HG02588 (cell line): Measurements from ENCODE around the gene SERPINB1.
"Not testable (repeated sequence)": the region's sequence is repeated elsewhere in the genome, so short reads cannot be mapped to it uniquely, and the experiment has no call there.

Experiments used
- ATAC-seq: cut with Tn5 transposase; IDR thresholded peaks from one replicate; pipeline ENCODE4 v1.9.1; 2021; ENCODE audit warnings: mild to moderate bottlenecking, moderate library complexity; ENCODE audit not compliant: unreplicated experiment

SERPINB1 gene

GRCh38 chr6:2819115-2819514 is 22.5 kb downstream of the SERPINB1 start:
- no peak for ATAC-seq

- ATAC-seq: no peak
These were observed 23.1 kb downstream of the SERPINB1 start for GRCh38 chr6:2818593-2818992.

- ATAC-seq: no peak
These were observed 23.7 kb downstream of the SERPINB1 start for GRCh38 chr6:2817903-2818443.

- ATAC-seq: no peak
These were observed 25.5 kb downstream of the SERPINB1 start for GRCh38 chr6:2816158-2816557.

GRCh38 chr6:2812695-2813094 is 29.0 kb downstream of the SERPINB1 start:
- no peak for ATAC-seq

GRCh38 chr6:2810092-2810671 is 31.5 kb downstream of the SERPINB1 start:
- ATAC-seq: no peak

- no peak for ATAC-seq
These were observed 32.6 kb downstream of the SERPINB1 start for GRCh38 chr6:2809015-2809414.

GRCh38 chr6:2807342-2808090 is 34.1 kb downstream of the SERPINB1 start:
- no peak for ATAC-seq

- no peak for ATAC-seq
These were observed 35.0 kb downstream of the SERPINB1 start for GRCh38 chr6:2806644-2807043.

GRCh38 chr6:2805031-2805430 is 36.6 kb downstream of the SERPINB1 start:
- no peak for ATAC-seq

GRCh38 chr6:2804516-2804915 is 37.1 kb downstream of the SERPINB1 start:
- ATAC-seq: no peak

- no peak for ATAC-seq
These were observed 37.8 kb downstream of the SERPINB1 start for GRCh38 chr6:2803731-2804429.

GRCh38 chr6:2802521-2803060 is 39.1 kb downstream of the SERPINB1 start:
- no peak for ATAC-seq

- not testable (repeated sequence) for ATAC-seq
These were observed 40.0 kb downstream of the SERPINB1 start for GRCh38 chr6:2801687-2802086.

GRCh38 chr6:2800552-2801316 is 40.9 kb downstream of the SERPINB1 start:
- no peak for ATAC-seq

GRCh38 chr6:2799936-2800527 is 41.6 kb downstream of the SERPINB1 start:
- ATAC-seq: no peak

- ATAC-seq: no peak
These were observed 43.0 kb downstream of the SERPINB1 start for GRCh38 chr6:2798586-2799134.

- no peak for ATAC-seq
These were observed 44.1 kb downstream of the SERPINB1 start for GRCh38 chr6:2797564-2798031.

GRCh38 chr6:2796861-2797260 is 44.8 kb downstream of the SERPINB1 start:
- ATAC-seq: no peak

GRCh38 chr6:2795956-2796355 is 45.7 kb downstream of the SERPINB1 start:
- no peak for ATAC-seq
